ENCODE measurements around the gene UBA7. TPM values are rescaled to one million over a fixed set of nuclear protein-coding genes. Genes with fewer than 3 reads are reported as not detected.

UBA7 gene
- total RNA-seq, 1 experiment from 2014 or later = 0.85 TPM

DNA sequence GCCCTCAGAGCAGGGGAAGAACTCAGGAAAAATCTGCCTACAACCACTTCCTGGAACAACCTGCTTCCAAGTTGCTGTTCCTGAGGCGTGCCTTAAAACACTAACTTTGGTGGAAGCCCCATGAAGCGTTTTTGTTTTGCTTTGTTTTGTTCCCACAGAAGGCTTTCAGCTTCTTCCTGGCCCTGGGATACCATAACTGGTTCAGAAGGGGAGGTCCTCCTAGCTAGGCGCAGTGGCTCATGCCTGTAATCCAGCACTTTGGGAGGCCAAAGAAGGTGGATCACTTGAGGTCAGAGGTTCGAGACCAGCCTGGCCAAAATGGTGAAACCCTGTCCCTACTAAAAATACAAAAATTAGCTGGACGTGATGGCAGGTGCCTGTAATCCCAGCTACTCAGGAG is 26.2 kb downstream of the UBA7 start:
- Histone ChIP-seq H2BK120ac (ENCODE audit: low read depth, low read length, poor library complexity, severe bottlenecking) (no peak overlapping the region), H4K5ac (ENCODE audit: insufficient read length, low read depth, low read length) (no peak overlapping the region), H3K23ac (ENCODE audit: insufficient read length, low read depth, low read length) (no peak overlapping the region), H3K27ac (ENCODE audit: insufficient read length, low read depth, low read length) (no peak overlapping the region), H2AK5ac (ENCODE audit: insufficient read length, low read length) (no peak overlapping the region), H4K20me1 (ENCODE audit: control insufficient read depth, insufficient read depth, insufficient read length) (no peaks in the 10 kb centered on the region), H3K23me2 (ENCODE audit: insufficient read length, low read depth, low read length, poor library complexity, severe bottlenecking) (peaks cover 5% of the 10 kb centered on the region), H3K9ac (ENCODE audit: extremely low read depth, insufficient read length, low read length) (no peak overlapping the region), H2BK15ac (ENCODE audit: low read depth, low read length) (no peak overlapping the region), H3K14ac (ENCODE audit: insufficient read depth, low read length) (no peak overlapping the region), H3K4ac (ENCODE audit: low read depth, low read length) (no peak overlapping the region), H3K79me2 (ENCODE audit: insufficient read depth, low read length) (peaks cover 2% of the 10 kb centered on the region; the same call in 1 of the 2 replicates), H3K56ac (ENCODE audit: insufficient read length, low read depth, low read length) (no peak overlapping the region), H4K91ac (ENCODE audit: insufficient read length, low read depth, low read length) (no peak overlapping the region), H3K4me2 (ENCODE audit: insufficient read depth, insufficient read length, low read length) (no peak overlapping the region), H2BK5ac (ENCODE audit: insufficient read length, low read length) (no peak overlapping the region), H2BK20ac (ENCODE audit: low read depth, low read length, poor library complexity, severe bottlenecking) (no peak overlapping the region), H4K8ac (replicated peaks; ENCODE audit: insufficient read length, low read depth, low read length) (no peak overlapping the region), H3T11ph (ENCODE audit: low read length) (no peak overlapping the region), H2AFZ (ENCODE audit: low read length) (no peak overlapping the region), H3K27me3 (ENCODE audit: insufficient read depth, low read length) (no peaks in the 10 kb centered on the region; the same call in 1 of the 2 replicates), H3K79me1 (ENCODE audit: insufficient read depth, low read depth, low read length, poor library complexity, severe bottlenecking) (peaks cover 4% of the 10 kb centered on the region), H3K4me1 (ENCODE audit: insufficient read depth, low read length) (no peaks in the 10 kb centered on the region), H3K9me3 (ENCODE audit: control insufficient read depth, low read depth, low read length) (no peaks in the 10 kb centered on the region), H2BK12ac (ENCODE audit: insufficient read length, low read depth, low read length) (no peak overlapping the region), H3K18ac (ENCODE audit: insufficient read length, low read depth, low read length) (no peak overlapping the region)
- no CpG with 5 or more reads among the region's 5 CpGs for WGBS (ENCODE audit: extremely low coverage, insufficient read length, low lambda C conversion rate)
- TF ChIP-seq, protein P1, sequence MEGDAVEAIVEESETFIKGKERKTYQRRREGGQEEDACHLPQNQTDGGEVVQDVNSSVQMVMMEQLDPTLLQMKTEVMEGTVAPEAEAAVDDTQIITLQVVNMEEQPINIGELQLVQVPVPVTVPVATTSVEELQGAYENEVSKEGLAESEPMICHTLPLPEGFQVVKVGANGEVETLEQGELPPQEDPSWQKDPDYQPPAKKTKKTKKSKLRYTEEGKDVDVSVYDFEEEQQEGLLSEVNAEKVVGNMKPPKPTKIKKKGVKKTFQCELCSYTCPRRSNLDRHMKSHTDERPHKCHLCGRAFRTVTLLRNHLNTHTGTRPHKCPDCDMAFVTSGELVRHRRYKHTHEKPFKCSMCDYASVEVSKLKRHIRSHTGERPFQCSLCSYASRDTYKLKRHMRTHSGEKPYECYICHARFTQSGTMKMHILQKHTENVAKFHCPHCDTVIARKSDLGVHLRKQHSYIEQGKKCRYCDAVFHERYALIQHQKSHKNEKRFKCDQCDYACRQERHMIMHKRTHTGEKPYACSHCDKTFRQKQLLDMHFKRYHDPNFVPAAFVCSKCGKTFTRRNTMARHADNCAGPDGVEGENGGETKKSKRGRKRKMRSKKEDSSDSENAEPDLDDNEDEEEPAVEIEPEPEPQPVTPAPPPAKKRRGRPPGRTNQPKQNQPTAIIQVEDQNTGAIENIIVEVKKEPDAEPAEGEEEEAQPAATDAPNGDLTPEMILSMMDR (conservative IDR thresholded peaks at IDR 0.05) = no peak
- Mint-ChIP-seq H3K27me3 (ENCODE audit: low read depth) (no peaks in the 10 kb centered on the region; the same call in 1 of the 2 replicates), H3K9me3 (no peaks in the 10 kb centered on the region; a peak in 1 of 5 replicates), H3K27ac (no peak overlapping the region; a peak in 1 of 7 replicates), H3K36me3 (ENCODE audit: insufficient read depth in 1 of 3, low read depth in 3 of 3) (peaks cover 10 to 21% (median 20%) of the 10 kb centered on the region in 3 experiments), H3K4me1 (peaks cover 15 to 23% of the 10 kb centered on the region in 2 experiments), H3K4me3 (no peak overlapping the region)
- DNase-seq = no peak

Data from H9 (cell line).